NCI-H2227 treated with DMSO at 0.1 percent for 48 hours (cell line): ENCODE data around the gene TUBGCP6.
"Not testable (repeated sequence)": the region's sequence is repeated elsewhere in the genome, so short reads cannot be mapped to it uniquely, and the experiment has no call there.

Experiments
- DNase-seq: peaks from one replicate; lab custom pipeline; 2025; lab: John Stamatoyannopoulos, UW

TUBGCP6 gene

DNA sequence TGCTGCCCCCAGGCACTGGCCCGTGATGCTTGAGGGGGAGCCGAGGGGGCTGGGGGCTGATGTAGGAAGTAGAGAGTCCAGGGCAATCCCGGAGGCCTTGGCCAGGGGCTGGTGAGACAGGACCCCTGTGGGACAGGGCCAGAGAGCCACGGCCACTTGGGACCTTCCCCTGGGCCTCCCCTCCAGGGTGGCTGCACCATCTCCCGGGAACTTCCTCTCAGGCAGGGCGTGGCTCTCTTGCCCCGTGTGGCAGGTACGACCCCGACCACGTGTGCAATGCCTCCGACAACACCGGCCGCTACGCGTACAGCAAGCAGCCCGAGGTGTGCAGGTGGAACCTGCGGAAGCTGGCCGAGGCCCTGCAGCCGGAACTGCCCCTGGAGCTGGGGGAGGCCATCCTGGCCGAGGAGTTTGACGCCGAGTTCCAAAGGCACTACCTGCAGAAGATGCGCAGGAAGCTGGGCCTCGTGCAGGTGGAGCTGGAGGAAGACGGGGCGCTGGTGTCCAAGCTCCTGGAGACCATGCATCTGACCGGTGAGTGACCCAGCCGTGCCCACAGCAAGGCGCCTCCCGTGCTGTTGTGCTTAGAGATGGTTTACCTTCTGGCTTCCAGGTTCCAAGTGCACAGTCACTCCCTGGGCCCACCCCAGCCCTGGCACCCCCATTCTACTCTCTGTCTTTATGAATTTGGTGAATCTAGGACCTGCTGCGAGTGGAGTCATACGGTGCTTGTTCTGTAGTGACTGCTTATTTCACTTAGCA, 34.3 kb downstream of the TUBGCP6 start:
- DNase-seq = no peak

DNA sequence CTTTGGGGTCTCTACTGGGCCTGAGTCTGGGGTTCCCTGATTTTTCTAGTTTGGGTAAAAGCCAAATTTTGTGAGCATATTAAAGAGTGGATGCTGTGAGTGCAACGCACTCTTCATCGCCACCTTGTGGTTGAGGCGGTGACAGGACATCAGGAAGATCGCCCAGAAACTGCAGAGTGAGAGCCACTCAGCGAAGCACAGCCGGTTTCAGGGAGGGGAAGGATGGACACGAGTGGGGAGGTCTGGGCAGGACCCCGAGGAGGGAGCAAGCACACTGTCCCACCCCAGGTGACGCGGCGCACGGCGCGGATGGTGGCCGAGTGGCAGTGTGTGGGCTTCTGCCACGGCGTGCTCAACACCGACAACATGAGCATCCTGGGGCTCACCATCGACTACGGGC, 34.9 kb downstream of the TUBGCP6 start:
- no peak for DNase-seq

DNA sequence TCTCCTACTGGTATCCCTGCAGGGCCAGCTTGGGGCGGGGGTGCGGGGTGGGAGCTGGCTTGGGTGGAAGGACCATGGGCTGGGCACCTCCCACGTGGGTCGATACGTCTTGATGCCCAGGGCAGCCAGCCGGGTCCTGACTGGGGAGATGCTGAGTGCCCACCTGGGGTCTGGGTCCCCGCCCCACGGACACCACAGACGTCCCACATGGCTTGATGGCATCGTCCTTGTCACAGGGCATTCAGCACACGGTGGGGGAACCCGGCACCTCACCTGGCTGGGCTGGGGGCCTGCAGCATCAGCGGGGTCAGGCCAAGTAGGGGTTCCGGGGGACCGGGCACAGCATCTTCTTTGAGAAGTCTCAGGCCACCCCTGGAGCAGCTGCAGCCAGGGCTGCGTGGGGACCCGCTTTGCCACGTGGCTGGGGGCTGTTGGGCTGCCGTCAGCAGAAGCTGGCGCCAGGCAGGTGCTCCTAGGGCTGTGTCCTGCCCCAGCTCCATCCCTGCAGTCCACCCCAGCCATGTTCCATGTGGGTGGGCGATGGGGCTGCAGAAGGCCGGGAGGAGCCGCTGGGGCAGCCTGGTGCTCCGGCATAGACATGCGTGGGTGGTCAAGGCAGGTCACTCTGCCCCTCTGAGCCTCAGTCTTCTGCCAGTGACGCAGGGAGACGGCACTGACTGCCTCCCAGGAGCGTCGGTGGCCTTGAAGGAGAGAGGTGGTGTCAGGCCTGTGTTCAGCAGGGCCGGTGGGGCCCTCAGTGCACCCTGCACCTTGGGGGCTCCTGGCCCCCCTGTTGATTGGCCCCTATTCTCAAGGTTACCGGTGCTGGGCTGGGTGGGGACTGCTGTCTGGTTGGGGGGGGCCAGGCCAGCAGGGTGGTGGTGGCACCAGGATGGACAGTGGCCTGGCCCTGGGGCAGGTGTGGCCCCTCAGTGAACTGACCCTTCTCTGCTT, 35.6 kb downstream of the TUBGCP6 start:
- DNase-seq = no peak

DNA sequence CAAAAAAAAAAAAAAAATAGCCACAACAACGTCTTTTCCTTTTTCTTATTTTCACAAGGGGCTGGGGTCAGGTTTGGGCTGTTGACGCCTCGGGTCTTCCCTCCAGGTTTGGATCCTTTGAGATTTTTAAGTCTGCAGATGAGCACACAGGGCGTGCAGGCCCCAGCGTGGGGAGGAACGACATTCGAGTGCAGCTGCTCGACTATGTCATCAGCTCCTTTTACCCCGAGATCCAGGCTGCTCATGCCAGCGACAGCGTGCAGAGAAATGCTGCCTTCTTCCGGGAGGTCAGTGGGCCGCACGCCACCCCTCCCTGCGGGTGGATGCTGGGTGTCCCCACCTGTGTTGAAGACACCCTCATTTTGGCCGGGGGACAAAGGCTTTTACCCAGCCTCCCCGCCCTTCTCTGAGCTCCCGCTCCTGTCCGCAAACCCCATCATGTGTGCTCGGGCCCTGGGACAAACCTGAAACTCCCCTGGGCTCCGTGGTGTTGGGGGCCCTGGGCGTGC, 36.3 kb downstream of the TUBGCP6 start:
- no peak for DNase-seq

DNA sequence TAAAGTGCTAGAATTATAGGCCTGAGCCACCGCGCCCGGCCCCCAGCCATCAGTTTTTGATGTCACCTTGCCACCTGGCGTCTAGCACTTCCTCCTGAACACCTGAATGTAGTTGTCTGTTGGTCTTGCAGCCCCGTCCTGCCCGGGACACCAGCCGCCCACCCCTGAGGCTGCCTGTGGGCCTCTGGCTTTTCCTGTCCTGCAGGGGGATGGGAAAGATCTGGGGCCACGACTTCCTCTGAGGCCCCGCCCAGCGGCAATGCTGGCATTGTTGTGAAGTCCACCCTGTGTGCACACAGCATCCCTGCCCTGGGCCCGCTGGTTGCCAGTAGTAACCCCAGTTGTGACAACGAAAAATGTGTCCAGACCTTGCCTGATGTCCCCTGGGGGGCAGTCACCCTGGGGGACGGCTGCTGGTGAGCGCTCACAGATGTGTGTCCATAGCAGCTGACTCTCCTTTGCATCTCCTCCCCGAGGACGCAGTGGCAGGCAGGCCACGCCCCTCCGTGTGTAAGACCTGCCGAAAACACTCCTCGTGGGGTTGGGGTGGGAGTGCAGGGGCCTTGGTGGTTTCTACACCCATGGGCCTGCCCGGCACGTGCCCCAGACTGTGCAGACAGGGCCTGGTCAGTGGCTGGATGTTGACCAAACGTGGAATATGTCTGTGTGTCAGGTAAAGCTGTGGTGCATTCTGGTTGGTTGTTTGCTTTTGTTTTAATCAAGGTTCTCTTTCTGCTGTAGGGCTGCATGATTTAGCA, 37.3 kb downstream of the TUBGCP6 start:
- no peak for DNase-seq

DNA sequence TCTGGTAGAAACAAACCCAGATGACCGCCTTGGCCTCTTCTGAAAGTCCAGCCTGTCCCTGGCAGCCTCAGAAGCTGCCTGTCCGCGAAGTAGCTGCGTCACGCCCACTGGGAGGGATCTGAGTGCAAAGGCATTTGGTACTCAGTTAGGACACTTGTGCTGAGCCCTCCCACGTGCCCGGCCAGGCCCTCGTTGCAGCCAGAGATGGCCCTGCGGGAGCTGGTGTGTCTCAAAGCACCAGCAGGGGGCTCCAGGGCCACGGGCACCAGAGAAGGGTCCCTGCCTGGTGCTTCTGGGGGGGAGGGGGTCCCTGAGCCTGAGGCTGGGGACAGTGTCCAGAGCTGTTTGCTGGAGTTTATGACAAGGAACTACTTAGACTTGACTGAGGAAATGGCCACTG, 38.2 kb downstream of the TUBGCP6 start:
- DNase-seq = no peak

DNA sequence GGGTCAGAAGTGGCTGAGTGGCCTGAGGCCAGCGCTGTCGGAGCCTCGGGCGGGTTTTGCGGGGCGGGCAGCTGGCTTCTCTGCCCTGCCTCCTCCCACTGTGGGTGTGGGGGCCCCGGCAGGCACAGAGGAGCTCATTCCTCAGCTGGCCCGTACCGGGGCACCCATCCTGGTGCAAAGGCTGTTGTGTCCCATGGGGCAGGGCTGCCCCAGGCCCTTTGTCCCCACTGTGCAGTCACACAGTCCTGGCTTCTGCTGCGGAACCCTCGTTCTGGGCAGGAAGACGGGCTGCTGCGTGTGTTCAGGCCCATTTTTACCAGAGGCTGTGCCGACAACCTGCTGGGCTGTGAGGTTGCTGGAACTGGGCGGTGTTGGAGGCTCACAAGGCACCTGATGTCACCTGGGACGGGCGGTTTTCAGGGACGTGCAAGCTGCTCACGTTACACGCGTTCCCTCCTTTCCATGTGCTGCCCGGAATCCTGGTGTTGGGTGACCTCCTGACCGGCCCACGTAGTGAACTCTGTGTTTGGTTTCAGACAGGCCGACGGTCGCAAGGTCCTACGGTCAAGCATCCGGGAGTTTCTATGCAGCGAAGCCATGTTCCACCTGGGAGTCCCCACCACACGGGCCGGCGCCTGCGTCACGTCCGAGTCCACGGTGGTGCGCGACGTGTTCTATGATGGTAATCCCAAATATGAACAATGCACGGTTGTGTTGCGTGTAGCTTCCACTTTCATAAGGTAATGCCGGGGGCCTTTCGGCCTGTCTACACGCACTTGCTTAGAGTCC, 38.8 kb downstream of the TUBGCP6 start:
- DNase-seq = no peak

DNA sequence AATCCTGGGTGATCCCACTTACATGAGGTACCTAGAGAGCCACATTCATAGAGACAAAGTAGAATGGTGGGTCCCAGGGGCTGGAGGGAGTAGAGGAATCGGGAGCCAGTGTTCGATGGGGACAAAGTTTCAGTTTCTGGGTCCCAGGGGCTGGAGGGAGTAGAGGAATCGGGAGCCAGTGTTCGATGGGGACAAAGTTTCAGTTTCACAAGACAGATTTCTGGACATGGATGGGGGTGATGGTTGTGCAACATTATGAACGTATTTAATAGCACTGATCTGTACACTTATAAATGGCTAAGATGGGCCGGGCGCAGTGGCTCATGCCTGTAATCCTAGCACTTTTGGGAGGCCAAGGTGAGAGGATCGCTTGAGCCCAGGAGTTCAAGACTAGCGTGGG, 39.8 kb downstream of the TUBGCP6 start:
- not testable (repeated sequence) for DNase-seq

DNA sequence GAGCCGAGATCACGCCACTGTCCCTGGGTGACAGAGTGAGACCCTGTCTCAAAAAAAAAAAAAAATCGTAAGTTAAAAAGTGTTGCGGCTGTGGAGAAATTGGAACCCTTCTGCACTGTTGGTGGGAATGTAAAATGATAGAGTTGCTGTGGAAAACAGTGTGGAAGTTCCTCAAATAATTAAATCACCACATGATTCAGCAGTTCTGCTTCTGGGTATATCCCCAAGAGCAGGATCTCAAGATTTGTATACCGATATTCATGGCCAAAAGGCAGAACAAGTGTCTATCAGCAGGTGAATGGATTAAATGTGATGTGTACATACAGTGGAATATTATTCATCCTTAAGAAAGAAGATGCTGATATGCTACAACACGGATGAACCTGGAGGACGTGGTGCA, 40.3 kb downstream of the TUBGCP6 start:
- no peak for DNase-seq

DNA sequence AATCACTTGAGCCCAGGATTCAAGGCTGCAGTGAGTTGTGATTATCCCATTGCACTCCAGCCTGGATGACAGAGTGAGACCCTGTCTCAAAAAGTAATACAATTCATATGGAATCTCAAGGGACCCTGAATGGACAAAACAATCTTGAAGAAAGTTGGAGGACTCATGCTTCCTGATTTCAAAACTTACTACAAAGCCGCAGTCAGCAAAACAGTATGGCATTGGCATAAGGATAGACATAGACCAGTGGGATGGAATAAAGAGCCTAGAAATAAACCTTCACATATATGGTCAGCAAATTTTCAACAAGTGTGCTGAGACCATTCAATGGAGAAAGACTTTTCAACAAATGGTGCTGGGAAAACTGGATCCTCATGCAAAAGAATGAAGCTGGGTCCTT, 41.5 kb downstream of the TUBGCP6 start:
- DNase-seq = no peak

DNA sequence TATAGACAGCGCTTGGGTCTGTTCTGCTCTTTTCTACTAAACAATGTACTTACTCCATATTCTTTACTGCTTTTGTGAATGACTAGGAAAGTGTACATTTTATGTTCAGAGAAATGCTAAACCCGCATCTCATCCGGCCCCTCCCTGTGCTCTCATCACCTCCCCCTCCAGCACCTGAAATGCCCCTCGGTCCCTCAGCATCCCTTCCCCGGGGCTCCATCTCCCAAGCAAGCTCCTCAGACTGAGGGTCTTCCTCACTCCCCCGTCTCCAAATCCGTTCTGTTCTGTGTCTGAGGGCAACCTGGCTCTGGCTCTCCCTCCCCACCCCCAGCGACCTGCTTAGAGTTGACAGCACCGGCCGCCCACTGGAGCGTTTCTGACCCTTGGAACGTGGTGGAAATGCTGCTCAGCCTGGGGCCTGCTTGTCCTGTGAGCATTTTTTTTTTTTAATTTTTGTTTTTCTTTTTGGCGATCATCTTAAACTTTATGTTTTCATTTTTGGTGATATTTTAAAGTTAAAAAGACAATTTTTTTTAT, 42.6 kb downstream of the TUBGCP6 start:
- DNase-seq = no peak

DNA sequence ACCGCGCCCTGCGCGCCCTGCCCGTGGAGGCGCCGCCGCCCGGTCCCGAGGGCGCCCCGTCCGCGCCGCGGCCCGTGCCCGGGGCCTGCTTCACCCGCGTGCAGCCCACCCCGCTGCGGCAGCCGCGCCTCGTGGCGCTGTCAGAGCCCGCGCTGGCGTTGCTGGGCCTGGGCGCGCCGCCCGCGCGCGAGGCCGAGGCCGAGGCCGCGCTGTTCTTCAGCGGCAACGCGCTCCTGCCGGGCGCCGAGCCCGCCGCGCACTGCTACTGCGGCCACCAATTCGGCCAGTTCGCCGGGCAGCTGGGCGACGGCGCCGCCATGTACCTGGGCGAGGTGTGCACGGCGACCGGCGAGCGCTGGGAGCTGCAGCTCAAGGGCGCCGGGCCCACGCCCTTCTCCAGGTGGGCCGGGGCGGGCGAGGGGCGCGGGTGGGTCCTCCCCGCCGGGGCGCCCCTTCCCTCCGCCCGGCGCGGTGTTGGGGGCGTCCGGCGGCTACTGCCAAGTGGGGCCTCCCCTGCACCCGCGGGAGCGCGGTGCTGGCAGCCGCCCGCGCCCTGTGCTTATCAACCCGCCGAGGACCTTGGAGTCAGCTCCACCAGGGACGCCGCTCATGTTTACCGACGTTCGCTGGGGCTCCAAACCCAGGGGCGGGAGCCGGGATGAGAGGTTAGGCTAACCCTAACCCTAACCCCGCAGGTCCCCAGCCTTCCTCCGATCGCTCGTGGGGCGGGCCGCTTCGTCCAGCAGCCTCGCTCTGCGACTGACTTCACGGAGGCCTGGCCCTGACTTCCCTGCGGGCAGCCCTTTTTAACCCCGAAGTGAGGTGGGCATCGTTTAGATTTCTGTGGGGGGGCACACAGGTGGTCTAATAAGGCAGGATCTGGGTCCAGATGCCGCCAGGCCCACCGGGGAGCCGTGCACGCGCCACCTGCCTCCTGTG, 43.4 kb downstream of the TUBGCP6 start:
- DNase-seq = no peak

DNA sequence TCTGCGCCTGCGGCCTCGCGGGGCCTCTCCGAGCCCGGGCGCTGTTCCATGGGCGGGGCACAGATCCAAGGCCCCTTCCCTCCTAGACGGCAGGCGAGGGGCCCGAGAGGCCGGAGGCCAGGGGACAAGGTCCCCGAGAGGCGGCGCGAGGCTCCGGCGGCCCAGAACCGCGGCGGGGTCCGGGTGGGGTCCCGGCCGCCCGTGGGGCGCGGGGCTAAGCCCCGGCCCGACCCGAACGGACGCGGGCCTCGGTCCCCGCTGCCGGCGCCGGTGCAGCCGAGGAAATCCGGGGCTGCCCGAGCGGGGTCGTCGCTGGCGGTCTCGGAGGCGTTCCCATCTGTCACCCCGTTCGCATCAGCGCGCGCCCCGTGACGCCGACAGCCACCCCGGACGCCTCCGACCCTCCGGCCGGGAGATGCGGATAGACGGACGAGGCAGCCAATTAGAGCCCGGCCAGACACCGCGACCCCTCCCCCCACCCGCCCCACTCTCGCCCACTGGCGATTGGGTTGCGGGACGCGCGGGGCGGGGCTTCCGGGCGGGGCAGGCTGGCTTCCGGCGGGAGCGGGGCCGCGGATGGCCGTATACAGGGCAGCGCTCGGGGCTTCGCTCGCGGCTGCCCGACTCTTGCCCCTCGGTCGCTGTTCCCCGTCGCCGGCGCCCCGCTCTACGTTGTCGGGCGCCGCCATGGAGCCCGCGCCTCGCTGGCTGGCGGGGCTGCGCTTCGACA, 44.2 kb downstream of the TUBGCP6 start, which contains the start of gene SELENOO:
Gene SELENOO (plus strand): TSS at position 551 of the 730 bp plus-strand sequence. CDS start 26 bp downstream, at position 577.
- peak; percentile 59 for DNase-seq

DNA sequence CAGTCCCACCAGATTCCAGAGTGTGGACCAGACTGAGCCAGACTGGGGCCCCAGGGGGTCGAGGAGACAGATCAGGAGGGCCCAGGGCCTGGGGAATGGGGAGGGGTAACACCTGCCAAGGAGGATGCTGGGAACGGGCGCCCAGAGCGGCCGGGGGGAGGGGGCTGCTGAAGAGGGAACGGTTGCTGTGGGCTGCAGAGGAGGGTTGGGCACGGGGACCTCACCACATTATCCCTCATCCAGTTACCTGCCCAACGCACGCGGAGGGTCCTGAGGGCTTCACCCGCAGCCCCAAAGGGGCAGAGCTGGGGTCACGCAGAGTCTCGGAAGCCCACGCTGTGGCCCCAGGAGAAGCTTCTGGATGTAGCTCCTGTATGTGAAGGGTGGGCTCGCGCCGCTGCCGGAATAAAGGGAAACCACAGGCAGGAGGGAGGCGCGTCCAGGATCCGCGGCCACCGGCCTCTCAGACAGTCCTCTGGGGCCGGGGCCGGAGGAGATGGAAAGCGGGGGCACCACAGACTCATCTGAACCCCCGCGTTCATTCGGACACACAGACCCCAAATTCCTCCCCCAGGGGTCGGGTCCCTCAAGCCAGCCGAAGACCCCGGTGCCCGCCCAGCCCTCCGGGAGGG, 44.9 kb downstream of the TUBGCP6 start:
- peak; percentile 3 for DNase-seq

DNA sequence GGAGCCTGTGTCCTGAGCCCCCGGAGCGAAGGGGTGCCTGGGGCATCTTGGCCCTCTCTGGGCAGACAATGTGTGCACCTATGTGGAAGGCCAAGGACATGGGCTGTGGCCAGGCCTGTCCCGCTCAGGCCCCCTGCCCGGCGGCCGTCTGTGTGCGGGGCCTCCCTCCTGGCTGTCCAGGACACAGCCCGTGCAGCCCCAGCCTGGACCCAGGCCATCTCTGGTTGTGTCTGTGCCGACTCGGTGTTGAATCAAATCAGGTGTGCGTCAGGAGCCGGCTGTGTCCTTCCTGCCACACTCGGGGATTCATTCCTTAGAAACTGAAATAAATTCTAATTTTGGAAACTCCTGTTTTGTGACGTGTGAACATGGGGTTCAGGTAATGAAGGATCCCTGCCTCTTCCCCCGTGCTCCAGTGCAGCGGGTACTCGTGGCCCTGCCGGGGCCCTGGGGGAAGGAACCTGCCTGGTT, 45.5 kb downstream of the TUBGCP6 start:
- no peak for DNase-seq

DNA sequence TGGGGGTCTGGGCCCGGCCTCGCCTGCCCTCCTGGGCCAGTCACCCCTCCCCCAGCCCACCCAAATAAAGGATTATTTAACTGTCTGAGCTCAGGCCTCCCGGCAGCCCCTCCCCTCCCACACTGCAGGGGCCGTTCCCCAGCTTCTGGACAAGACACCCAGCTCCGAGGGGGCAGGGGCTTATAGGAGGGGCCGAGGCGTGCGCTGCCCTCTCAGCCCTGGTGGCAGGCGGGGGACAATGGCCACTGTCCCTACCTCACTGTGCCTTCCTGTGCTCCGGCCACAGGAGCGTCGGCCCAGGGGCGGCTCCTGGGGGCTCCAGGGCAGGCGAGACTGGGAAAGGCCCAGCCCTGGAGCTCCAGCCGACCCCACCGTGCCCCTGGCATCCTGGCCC, 46.2 kb downstream of the TUBGCP6 start:
- no peak for DNase-seq

DNA sequence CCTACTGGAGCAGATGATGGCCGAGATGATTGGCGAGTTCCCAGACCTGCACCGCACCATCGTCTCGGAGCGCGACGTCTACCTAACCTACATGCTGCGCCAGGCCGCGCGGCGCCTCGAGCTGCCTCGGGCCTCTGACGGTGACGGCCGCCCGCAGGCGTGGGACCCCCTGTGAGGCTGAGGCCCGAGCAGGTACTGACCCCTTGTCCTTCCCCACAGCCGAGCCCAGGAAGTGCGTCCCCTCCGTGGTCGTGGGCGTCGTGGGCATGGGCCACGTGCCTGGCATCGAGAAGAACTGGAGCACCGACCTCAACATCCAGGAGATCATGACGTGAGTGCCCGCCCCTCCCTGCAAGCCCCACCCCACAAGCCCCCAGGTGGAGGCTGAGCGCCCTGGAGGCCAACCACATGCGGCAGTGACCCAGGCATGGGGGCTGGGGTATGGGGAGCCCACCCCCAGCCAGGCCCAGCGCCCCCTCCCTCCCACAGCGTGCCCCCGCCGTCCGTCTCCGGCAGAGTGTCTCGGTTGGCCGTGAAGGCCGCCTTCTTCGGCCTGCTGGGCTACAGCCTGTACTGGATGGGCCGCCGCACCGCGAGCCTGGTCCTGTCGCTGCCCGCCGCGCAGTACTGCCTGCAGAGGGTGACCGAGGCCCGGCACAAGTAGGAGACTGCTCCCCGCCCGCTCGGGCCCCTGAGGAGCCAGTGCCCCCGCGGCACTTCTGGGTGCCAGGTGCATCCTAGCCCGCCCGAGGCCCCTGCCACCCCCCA, 46.8 kb downstream of the TUBGCP6 start:
- DNase-seq = no peak
